Natural killer cell (primary cell): ENCODE measurements around the gene CMYA5. TPM values are rescaled to one million over a fixed set of nuclear protein-coding genes. Genes with fewer than 3 reads are reported as not detected.
A peak's percentile ranks its signal among the peaks of the same experiment; 100 is the strongest.
"Not testable (repeated sequence)": the region's sequence is repeated elsewhere in the genome, so short reads cannot be mapped to it uniquely, and the experiment has no call there.

Experiments
- ATAC-seq, 3 donors: fragments of 150-1000 bp in 2 of 3; fragments of 200-7000 bp in 1 of 3; cut with Tn5 transposase; 1 replicate in 1 of 3; 2 replicates in 2 of 3; pipeline ENCODE4 v1.10.0; 2021; ENCODE audit warnings: mild to moderate bottlenecking in 2 of 3, moderate library complexity in 2 of 3
- DNase-seq, 2 donors: peaks; one replicate each; pipeline versions ENCODE4 v3.0.0 to v3.0.0-alpha.2; 2013 to 2021; ENCODE audit warnings: mixed read lengths in 1 of 2
- H3K27ac ChIP-seq: one replicate; pipeline ENCODE4 v1.5.1; 2013; ENCODE audit warnings: mild to moderate bottlenecking, low read length
- H3K27me3 ChIP-seq: one replicate; pipeline ENCODE4 v1.6.1; 2013; ENCODE audit warnings: low read length; ENCODE audit not compliant: control insufficient read depth, insufficient read depth
- H3K36me3 ChIP-seq: one replicate; pipeline ENCODE4 v1.6.1; 2013; ENCODE audit warnings: low read length; ENCODE audit not compliant: control insufficient read depth, insufficient read depth
- H3K4me1 ChIP-seq: one replicate; pipeline ENCODE4 v1.6.1; 2013; ENCODE audit warnings: low read length; ENCODE audit not compliant: control insufficient read depth, insufficient read depth
- H3K4me3 ChIP-seq: one replicate; pipeline ENCODE4 v1.5.1; 2013; ENCODE audit warnings: low read length
- H3K9me3 ChIP-seq: one replicate; pipeline ENCODE4 v1.6.1; 2013; ENCODE audit warnings: low read length; ENCODE audit not compliant: control insufficient read depth, insufficient read depth
- H3K27ac Mint-ChIP-seq, 2 donors: one replicate each; pipeline ENCODE4 v1.8.0; 2022; ENCODE audit warnings: mild to moderate bottlenecking in 2 of 2, mixed read lengths in 2 of 2, moderate library complexity in 1 of 2
- H3K27me3 Mint-ChIP-seq, 2 donors: one replicate each; pipeline ENCODE4 v1.8.0; 2022; ENCODE audit warnings: low read depth in 2 of 2, mixed read lengths in 2 of 2
- H3K36me3 Mint-ChIP-seq: one replicate; pipeline ENCODE4 v1.8.0; 2022; ENCODE audit warnings: mixed read lengths
- H3K4me1 Mint-ChIP-seq, 2 donors: one replicate each; pipeline ENCODE4 v1.8.0; 2022; ENCODE audit warnings: mixed read lengths in 2 of 2
- H3K4me3 Mint-ChIP-seq: one replicate; pipeline ENCODE4 v1.8.0; 2022; ENCODE audit warnings: mild to moderate bottlenecking, moderate library complexity, mixed read lengths
- H3K9me3 Mint-ChIP-seq, 2 donors: one replicate each; pipeline ENCODE4 v1.8.0; 2022; ENCODE audit warnings: mixed read lengths in 2 of 2
- WGBS: methylation state at CpG from one replicate; pipeline ENCODE4 v1.1.7; 2013; ENCODE audit warnings: missing lambda C conversion rate; ENCODE audit not compliant: insufficient coverage; 5-methylcytosine and 5-hydroxymethylcytosine counted together
- intact Hi-C: fragments of 100-400 bp; cut with micrococcal nuclease; formaldehyde crosslinking; loops from one replicate; pipeline ENCODE4 v1.14.2; 2022
- total RNA-seq, 4 donors: library from RNA; stranded (reverse); fragments of 120-200 nt in 1 of 4; gene quantifications; one replicate each; pipeline versions ENCODE4 v1.2.3 to v1.2.4, GENCODE V29; 2013 to 2022
- TF ChIP-seq, protein P1 (sequence below): fragments of 200-600 bp; IDR thresholded peaks from one replicate; pipeline ENCODE4 v1.8.0; 2022; ENCODE audit warnings: antibody characterized with exemption

The CMYA5 gene
- total RNA-seq, 3 donors from 2014 or later (not counting 1 experiment from before 2014, with no cell fraction given): 0.53 to 0.93 (median 0.71) TPM

DNA sequence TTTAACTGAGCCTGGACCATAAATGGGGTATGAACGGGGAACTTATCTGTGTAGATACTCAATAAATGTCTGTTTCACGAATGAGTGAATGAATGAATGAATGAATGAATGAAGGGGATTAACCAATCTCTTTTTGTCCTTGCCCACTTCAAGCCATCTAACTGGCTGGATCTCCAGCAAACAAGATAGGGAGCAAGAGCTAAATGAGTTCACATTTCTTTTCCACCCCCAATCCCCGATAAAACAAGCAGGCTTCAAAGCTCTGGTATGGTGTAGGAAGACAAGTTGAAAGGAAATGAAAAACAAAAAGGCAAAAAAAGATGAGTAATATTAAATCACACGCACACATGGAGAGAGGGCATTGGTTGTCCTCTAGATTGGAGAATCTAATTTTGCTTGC, 84.0 kb downstream of the CMYA5 start:
- ATAC-seq (no peak), DNase-seq (no peak)
- Histone ChIP-seq H3K36me3 (no peaks in the 10 kb centered on the region), H3K4me3 (no peak overlapping the region), H3K27me3 (no peaks in the 10 kb centered on the region), H3K4me1 (no peaks in the 10 kb centered on the region), H3K9me3 (no peaks in the 10 kb centered on the region), H3K27ac (no peak overlapping the region)
- TF ChIP-seq, protein P1, sequence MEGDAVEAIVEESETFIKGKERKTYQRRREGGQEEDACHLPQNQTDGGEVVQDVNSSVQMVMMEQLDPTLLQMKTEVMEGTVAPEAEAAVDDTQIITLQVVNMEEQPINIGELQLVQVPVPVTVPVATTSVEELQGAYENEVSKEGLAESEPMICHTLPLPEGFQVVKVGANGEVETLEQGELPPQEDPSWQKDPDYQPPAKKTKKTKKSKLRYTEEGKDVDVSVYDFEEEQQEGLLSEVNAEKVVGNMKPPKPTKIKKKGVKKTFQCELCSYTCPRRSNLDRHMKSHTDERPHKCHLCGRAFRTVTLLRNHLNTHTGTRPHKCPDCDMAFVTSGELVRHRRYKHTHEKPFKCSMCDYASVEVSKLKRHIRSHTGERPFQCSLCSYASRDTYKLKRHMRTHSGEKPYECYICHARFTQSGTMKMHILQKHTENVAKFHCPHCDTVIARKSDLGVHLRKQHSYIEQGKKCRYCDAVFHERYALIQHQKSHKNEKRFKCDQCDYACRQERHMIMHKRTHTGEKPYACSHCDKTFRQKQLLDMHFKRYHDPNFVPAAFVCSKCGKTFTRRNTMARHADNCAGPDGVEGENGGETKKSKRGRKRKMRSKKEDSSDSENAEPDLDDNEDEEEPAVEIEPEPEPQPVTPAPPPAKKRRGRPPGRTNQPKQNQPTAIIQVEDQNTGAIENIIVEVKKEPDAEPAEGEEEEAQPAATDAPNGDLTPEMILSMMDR: no peak
- intact Hi-C loops: no loop called here
- no peak overlapping the region for H3K4me3 Mint-ChIP-seq
- H3K4me1 Mint-ChIP-seq: no peaks in the 10 kb centered on the region
- H3K27ac Mint-ChIP-seq: no peak overlapping the region
- H3K27me3 Mint-ChIP-seq: peaks cover 0 to 3% of the 10 kb centered on the region in 2 donors
- WGBS: 93% methylated on average over 3 of the region's 4 CpGs
- H3K36me3 Mint-ChIP-seq: no peaks in the 10 kb centered on the region
- H3K9me3 Mint-ChIP-seq: no peaks in the 10 kb centered on the region

DNA sequence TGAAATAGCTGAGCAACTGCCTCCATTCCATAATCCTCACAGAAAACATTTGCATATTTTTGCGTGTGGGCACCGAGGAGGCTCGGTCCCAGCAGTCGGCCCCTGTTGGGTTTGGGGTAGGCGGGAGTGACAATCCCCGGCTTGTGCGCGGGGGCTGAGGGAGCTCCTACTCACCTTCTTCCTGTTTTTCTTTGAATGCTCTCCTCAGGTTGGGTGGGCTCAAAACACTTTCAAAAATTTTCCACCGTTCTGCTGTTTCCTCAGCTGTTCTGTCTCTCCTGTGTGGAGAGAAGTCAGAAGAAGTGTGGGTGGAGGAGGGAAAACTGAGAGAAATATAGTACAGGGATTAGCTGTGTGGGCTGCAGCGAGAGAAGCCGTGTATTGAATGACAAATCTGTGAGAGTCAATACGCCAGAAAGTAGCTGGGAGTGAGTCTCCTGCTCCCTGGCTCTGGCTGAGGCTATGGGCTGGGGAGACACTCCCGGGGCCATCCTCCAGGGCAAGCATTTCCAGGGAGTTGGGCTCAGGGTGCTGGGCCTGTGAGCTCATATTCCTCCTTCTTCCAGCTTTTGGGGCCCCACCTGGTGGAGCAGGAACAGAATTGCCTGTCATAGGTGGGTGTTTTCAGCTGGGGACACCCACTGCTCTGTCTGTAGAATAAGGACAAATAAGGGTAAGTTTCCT, 84.7 kb downstream of the CMYA5 start:
- no peak overlapping the region for H3K27ac Mint-ChIP-seq
- H3K27me3 Mint-ChIP-seq: no peaks in the 10 kb centered on the region
- Histone ChIP-seq H3K9me3 (no peaks in the 10 kb centered on the region), H3K4me1 (no peaks in the 10 kb centered on the region), H3K4me3 (no peak overlapping the region), H3K27ac (no peak overlapping the region), H3K27me3 (no peaks in the 10 kb centered on the region), H3K36me3 (no peaks in the 10 kb centered on the region)
- H3K36me3 Mint-ChIP-seq: no peaks in the 10 kb centered on the region
- peak in 1 of 3 donors; percentile 41 for ATAC-seq
- DNase-seq: peak in 1 of 2 donors; percentile 33
- no peaks in the 10 kb centered on the region for H3K4me1 Mint-ChIP-seq
- TF ChIP-seq, protein P1: no peak
- H3K9me3 Mint-ChIP-seq: no peaks in the 10 kb centered on the region
- 82% methylated on average over 13 of the region's 13 CpGs for WGBS
- no peak overlapping the region for H3K4me3 Mint-ChIP-seq
- intact Hi-C loops: no loop called here

DNA sequence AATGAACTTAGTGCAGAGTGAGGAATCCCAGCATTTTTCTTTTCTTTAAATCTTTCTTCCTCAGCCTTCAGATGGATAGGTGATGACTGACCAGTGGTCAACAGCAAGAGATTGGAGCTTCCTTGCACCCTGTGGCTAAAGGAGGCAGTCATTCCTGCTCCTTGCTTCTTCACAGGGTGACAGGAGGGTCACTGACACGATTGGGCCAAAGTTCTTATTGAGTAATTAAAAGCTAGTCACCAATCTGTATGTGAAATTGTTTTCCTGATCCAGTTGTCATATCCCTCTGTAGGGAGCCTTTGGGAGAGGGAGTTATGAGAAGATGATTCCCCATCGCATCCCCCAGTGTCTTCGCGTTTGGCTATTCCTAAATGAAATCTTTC, 85.2 kb downstream of the CMYA5 start:
- Mint-ChIP-seq H3K27ac (no peak overlapping the region), H3K9me3 (no peaks in the 10 kb centered on the region), H3K27me3 (no peaks in the 10 kb centered on the region), H3K4me1 (no peaks in the 10 kb centered on the region), H3K4me3 (no peak overlapping the region), H3K36me3 (no peaks in the 10 kb centered on the region)
- intact Hi-C loops: no loop called here
- no peak overlapping the region for H3K4me3 ChIP-seq
- H3K36me3 ChIP-seq: no peaks in the 10 kb centered on the region
- no peak for ATAC-seq
- DNase-seq: no peak
- H3K4me1 ChIP-seq: no peaks in the 10 kb centered on the region
- H3K27me3 ChIP-seq: no peaks in the 10 kb centered on the region
- TF ChIP-seq, protein P1: no peak
- H3K27ac ChIP-seq: no peak overlapping the region
- H3K9me3 ChIP-seq: no peaks in the 10 kb centered on the region
- 91% methylated on average over 4 of the region's 4 CpGs for WGBS

- H3K9me3 ChIP-seq, H3K36me3 ChIP-seq, ATAC-seq, H3K27me3 ChIP-seq, H3K36me3 Mint-ChIP-seq, H3K4me1 Mint-ChIP-seq, H3K27me3 Mint-ChIP-seq, H3K9me3 Mint-ChIP-seq, intact Hi-C loops, H3K4me3 ChIP-seq, H3K4me1 ChIP-seq, DNase-seq, H3K27ac Mint-ChIP-seq, H3K27ac ChIP-seq: not testable (repeated sequence)
- 29% methylated on average over 13 of the region's 14 CpGs for WGBS
- peak overlapping the region; percentile 75 for H3K4me3 Mint-ChIP-seq
Observed at GRCh38 chr5:79784741-79785140, 95.1 kb downstream of the CMYA5 start.
